Frontal cortex (tissue), 4 donors: Measurements from ENCODE around the gene ADD2. TPM values are rescaled to one million over a fixed set of nuclear protein-coding genes. Genes with fewer than 3 reads are reported as not detected.

Experiments
- DNase-seq, 2 donors: peaks; one replicate each; pipeline ENCODE4 v3.0.0; 2012; ENCODE audit warnings: low spot score in 2 of 2
- FAIRE-seq: peaks from 2 replicates; lab custom pipeline; 2012; peaks lifted over from hg19 to GRCh38; lab: Jason Lieb, UNC
- small RNA-seq: library from RNA; depleted of rRNA; stranded (forward); fragments of <200 nt; gene quantifications from one replicate; pipeline ENCODE3, GENCODE V24; 2014
- total RNA-seq: library from RNA; depleted of rRNA; stranded (reverse); fragments of >200 nt; gene quantifications from one replicate; pipeline ENCODE4 v1.2.3, GENCODE V29; 2014
- donor health status: control.
- donor health status: control.
- donor health status: control.

Gene ADD2
- total RNA-seq, 1 donor from 2014 or later, result 291 TPM

- DNase-seq (no peak), FAIRE-seq (no peak)
These were observed 148.0 kb downstream of the ADD2 start for GRCh38 chr2:70620020-70620419.

DNA sequence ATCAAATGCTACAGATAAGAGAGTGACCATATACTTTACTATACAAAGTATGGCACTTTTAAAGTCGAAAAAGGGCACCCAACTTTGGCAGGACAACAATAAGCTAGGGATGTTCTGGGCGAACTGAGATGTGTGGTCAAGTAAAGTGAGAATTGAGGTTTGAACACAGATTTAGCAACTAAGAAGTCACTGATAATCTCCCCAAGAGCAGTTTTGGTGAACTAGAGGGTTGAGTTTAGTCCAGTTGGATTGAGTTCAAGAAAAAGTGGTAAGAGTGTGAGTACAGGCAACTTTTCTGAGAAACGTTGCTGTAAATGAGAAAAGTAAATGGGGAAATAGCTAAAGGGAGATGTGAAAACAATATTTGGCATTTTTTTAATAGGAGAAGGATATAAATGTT is 148.8 kb downstream of the ADD2 start:
- FAIRE-seq, result no peak
- DNase-seq, result no peak

DNA sequence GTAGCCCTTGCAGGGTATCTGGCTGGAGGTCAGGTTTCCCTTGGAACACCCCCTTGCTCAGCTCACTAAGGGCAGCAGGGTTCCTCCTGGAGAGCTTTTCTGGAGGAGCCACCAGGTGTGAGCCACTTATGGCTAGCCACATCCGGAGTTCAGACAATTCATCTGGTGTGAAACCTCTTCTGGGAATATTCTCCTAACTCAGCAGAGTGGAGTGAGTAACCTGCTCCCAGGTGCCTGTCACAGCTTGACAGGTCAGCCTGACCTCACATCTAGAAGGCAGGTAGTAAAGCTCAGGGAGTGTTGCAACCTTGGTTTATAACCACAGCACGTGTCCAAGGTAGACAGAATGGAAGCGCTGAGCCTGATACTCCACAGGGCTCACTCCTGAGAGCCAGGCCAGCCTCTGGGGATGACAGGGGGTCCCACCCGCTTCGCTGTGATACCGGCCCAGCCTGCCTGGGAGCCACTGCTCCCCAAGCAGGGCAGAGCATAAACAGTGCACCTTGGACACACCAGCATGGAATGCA is 151.8 kb downstream of the ADD2 start:
- DNase-seq (no peak), FAIRE-seq (no peak)

DNA sequence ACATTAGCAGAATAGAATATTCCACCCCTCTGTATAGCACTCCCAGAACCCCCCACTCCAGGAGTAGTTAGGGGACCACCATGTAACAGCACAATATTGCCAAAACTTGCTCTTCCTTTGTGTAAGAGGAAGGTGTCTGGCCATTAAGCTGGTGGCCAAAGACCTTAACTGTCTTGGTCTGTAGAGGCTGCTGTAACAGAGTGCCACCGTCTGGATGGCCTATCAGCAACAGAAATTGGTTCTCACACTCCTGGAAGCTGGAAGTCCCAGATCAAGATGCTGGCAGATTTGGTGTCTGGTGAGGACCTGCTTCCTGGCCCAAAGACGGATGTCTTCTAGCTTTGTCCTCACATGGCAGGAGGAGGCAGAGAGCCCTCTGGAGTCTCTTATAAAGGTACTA is 152.8 kb downstream of the ADD2 start:
- DNase-seq (no peak), FAIRE-seq (no peak)

DNA sequence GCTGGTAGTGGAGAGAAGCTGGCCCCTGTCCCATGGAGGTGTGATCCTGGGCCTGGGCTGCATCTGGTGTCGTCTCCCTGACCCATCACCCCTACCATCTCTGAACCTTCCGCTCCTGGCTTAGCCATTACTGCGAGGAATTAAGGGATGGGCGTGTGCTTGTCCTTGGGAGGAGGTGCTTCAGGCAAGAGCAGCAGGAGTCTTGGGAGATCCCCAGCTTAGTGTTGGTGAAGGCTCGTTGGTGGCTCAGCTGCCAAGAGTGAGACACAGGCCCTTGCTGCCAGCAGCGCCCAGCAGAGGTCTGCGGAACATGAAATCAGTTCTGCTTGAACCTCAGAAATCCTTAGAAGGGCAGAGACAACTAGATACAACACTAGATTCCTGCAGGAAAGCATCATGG is 154.5 kb downstream of the ADD2 start:
- FAIRE-seq (no peak), DNase-seq (no peak)

GRCh38 chr2:70612574-70612973 is 155.4 kb downstream of the ADD2 start:
- FAIRE-seq (no peak), DNase-seq (no peak)

GRCh38 chr2:70608373-70608772 is 159.6 kb downstream of the ADD2 start:
- no peak for FAIRE-seq

DNA sequence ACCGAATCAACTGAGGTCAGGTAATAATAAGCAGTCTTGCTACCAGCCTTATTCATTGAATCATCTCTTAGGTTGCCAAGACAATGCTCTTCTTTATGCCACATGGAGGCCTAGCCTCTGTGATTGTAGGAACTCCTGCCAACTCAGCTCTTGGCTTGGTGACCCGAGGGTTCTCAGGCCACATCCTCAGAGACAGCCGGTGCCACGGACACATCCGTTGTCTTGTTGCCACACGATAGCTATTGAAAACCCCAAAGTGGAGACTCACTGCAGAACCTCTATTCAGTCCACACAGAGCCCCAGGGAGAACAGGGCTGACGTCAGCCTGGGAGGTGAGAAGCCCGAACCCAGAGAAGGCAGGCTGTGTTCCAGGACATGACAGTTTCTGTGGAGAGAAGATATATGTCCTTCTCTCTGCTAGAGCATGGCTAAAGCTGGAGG is 160.9 kb downstream of the ADD2 start:
- peak in 1 of 2 donors; percentile 7 for DNase-seq
- FAIRE-seq, result no peak

More at GRCh38 chr2:70608373-70608772, 159.6 kb downstream of the ADD2 start:
- no peak for DNase-seq

Small RNA genes within 50 kb of the gene (small RNA-seq; reads per million reads assigned to genes)
- gene HMGN2P21, result not detected

Other genes starting within 250 kb of the ADD2 start
- 14.3 TPM for gene TGFA, start 214.4 kb downstream of the ADD2 start, total RNA-seq
- gene FIGLA, start 22.4 kb upstream of the ADD2 start, total RNA-seq, result not detected
- gene CLEC4F, start 52.4 kb upstream of the ADD2 start, total RNA-seq, result not detected
- not detected for gene CD207, start 67.6 kb upstream of the ADD2 start, total RNA-seq
- not detected for gene VAX2, start 132.4 kb upstream of the ADD2 start, total RNA-seq
- gene ATP6V1B1, start 167.7 kb upstream of the ADD2 start, total RNA-seq, result not detected
- 1.2 TPM for gene ANKRD53, start 210.4 kb upstream of the ADD2 start, total RNA-seq
- gene TEX261, start 226.7 kb upstream of the ADD2 start, total RNA-seq, result 13.5 TPM